DMS 273 (cell line): Measurements from ENCODE around the gene MGAT4A.
"Not testable (repeated sequence)": the region's sequence is repeated elsewhere in the genome, so short reads cannot be mapped to it uniquely, and the experiment has no call there.

Experiments
- DNase-seq: peaks from one replicate; lab custom pipeline; 2025; ENCODE audit not compliant: unreplicated experiment; lab: John Stamatoyannopoulos, UW

MGAT4A gene

DNA sequence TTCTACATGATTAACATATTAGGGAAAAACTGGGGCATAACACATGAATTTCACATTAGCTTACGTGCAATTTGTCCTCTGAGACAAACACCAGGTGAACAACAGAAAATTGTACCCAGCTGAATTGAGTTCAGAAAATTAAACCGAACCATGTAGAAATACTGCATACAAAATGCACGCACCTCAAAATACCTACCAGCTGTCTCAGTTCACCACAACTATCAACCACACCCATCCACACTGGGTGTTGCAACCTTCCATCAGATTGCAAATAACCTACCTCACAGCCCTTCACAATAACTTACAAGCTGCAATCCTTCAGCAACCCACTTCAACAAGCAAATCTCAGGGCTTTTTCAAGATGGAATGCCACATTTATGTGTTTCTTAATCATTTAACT is 66.6 kb downstream of the MGAT4A start:
- no peak for DNase-seq

- no peak for DNase-seq
These were observed 67.3 kb downstream of the MGAT4A start for GRCh38 chr2:98663511-98664090.

GRCh38 chr2:98659491-98659840 is 71.5 kb downstream of the MGAT4A start:
- not testable (repeated sequence) for DNase-seq

GRCh38 chr2:98658816-98659490 is 72.0 kb downstream of the MGAT4A start:
- no peak for DNase-seq

DNA sequence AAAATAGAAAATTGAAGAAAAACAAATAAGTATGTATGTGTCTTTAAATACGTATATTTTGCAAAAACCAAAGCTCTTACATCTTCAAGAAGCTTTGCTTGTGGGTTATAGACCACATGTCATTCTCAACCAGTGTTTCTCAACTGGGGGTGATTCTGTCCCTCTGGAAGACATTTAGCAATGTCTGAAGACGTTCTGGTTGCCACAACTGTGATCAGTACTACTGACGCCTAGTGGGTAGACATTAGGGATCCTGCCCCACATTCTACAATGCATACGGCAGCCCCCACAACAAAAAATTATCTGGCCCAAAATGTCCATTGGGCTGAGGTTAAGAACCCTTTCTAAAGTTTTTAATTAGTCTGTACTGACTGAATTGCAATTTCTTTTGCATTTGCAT is 74.1 kb downstream of the MGAT4A start:
- DNase-seq, result no peak

DNA sequence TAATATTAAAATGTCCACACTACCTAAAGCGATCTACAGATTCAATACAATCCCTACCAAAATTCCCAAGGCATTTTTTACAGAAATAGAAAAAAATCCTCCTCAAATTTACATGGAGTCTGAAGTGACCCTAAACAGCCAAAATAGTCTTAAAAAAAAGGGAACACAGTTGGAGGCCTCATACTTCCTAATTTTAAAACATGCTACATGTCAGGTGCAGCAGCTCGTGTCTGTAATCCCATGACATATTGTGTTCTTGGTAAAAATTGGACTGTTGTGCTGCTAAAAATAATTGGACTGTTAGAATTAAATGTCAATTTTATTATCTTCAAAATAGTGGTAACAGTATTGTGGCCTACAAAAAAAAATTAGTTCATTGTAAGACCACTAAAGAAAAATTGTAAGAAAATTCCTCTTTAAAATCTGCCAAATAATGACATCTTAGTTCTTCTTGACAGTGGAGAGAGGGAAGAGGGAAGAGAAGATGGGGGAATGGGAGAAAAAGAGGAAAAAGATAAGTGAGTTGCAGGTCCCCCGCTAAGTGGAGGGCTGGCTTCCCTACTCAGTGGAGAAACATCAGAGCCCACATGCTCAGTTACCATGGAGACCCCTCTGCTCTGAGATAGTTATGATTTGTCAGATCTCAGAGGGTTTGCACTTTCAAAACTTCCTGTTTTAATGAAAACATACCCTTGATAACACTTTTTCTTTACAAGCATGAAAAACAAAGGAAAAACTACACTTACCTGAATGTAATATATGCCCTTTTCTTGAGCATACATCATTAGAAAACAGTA is 76.0 kb downstream of the MGAT4A start:
- DNase-seq, result peak; percentile 2

GRCh38 chr2:98650998-98651397 is 79.9 kb downstream of the MGAT4A start:
- DNase-seq, result no peak

DNA sequence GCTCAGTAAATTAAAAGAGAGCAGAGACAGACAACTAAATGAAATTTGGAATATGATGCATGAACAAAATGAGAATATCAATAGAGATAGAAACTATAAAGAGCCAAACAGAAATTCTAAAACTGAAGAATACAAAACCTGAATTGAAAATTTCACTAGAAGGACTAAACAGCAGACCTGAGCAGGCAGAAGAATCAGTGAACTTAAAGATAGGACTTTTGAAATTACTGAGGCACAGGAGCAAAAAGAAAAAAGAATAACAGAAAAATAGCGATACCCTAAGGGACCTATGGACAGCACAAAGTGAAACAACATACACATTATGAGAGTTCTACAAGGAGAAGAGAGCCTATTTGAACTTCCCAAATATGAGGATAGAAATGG is 80.9 kb downstream of the MGAT4A start:
- DNase-seq, result no peak

GRCh38 chr2:98649135-98649991 is 81.6 kb downstream of the MGAT4A start:
- peak; percentile 87 for DNase-seq

GRCh38 chr2:98648451-98648850 is 82.5 kb downstream of the MGAT4A start:
- DNase-seq, result no peak

GRCh38 chr2:98647636-98648035 is 83.3 kb downstream of the MGAT4A start:
- DNase-seq, result no peak

GRCh38 chr2:98643496-98644100 is 87.3 kb downstream of the MGAT4A start:
- DNase-seq, result no peak

GRCh38 chr2:98637401-98638147 is 93.4 kb downstream of the MGAT4A start:
- no peak for DNase-seq

DNA sequence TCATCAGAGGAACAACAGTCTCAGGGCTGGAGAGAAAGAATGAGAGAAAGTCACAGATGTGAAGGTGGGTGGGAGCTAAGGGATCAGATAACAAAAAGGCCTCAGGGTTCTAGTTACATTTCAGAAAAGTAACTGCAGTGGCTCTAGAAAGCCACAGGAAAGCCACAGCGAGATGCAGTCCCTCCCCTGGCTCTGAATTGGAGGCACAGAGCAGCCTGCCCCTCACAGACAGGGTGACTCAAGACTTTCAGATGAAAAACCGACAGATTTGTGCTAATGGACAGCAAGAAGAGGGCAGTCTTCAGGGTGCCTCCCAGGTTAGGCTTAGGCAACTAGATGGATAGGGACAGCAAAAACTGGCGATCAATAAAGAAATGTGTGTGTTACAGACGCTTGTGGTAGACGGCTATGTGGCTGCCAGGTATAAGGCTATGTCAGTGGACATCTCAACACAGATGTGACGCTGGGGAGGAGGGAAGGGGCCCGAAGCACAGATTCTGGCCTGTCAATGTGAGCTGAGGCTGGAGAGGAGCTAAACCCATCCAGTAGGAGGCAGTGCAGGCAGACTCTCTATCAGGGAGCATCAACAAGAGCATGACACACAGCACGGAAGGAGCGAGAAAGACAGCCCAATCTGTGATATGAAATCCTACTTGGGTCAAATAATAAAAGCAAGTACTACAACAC is 96.4 kb downstream of the MGAT4A start:
- peak; percentile 39 for DNase-seq

DNA sequence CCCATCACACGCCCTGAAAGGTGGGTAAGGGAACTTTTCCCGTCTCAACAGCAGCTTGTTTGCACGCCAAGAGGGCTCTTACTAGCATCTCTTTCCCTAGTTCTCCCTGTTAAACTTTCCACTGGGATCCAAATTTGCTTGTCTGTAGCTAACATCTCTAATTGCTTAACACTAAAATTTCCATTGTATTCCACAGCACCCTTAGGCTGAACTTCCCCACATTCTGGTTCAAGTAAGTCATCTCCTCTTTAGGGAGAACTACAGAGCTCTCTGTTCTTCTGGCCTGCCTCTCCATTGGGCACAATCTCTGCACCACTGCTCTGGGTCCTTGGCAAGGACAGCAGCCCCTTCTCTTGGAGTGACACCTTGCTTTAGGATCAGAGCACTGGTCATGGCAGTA is 98.6 kb downstream of the MGAT4A start:
- no peak for DNase-seq

GRCh38 chr2:98623657-98624056 is 107.3 kb downstream of the MGAT4A start:
- DNase-seq, result no peak

GRCh38 chr2:98617149-98617548 is 113.8 kb downstream of the MGAT4A start:
- DNase-seq, result no peak

DNA sequence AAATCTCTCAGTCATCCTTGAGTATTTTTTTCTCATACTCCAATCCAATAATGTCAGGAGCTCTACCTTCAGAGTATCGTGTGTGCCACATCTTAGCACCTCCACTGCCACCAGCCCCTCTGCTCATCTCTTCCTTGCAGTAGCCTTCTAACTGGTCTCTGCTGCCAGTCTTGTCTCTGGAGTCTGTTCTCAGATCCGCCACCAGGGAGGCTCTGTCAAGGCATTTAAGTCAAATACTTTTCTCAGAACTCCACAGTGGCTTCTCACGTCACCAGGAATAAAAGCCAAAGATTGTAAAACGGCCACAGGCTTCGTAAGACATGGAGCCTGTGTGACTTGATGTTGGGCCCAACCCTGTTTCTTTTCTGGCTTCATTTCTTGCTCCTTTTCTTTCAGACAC is 115.5 kb downstream of the MGAT4A start:
- DNase-seq, result peak; percentile 9

DNA sequence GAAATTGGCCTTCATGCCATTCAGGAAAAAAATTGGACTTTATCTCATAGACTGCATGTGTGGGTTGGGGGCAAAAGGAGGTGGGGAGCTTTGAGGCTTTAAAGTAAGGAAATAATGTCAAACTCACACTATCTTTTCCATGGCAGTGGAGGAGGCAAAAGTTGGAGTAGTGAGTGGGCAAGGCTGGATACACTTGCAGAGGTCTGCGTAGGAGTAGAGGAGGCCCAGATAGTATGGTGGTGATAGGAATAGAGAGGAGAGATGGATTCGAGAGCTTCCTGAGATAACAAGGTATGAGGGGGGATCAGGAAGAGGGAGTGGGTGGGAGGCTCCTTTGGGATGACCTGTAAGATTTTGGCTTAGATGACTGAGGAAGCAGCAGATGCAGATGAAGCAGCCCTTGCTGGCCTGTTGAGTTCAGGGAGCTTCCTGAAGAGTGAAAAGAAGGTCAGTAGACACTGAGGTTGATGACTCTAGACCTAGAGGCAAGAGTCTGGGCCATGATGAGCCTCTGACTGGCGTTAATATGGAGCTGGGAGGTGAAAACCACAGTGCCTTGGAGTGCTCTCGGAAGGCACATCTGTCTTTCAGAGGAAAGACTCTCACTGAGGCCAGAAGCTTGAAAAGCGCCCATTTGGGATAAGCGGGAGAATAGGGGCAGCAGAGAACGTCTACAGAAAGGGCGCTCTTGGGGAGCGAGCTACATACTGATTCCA is 116.8 kb downstream of the MGAT4A start:
- no peak for DNase-seq
